ENCODE results near the gene ERBB4. TPM values are rescaled to one million over a fixed set of nuclear protein-coding genes. Genes with fewer than 3 reads are reported as not detected.

ERBB4 gene
- total RNA-seq, 1 donor from 2014 or later = 0.05 TPM

GRCh38 chr2:211390536-211391188, 1147.9 kb downstream of the ERBB4 start:
- ATAC-seq = no peak
- no peak for DNase-seq (ENCODE audit: low spot score)

GRCh38 chr2:211387734-211388133, 1150.9 kb downstream of the ERBB4 start:
- ATAC-seq (no peak), DNase-seq (ENCODE audit: low spot score) (no peak)

- no peak for DNase-seq (ENCODE audit: low spot score)
- no peak for ATAC-seq
These were observed 1158.6 kb downstream of the ERBB4 start for GRCh38 chr2:211380041-211380440.

- DNase-seq (ENCODE audit: low spot score) = no peak
- ATAC-seq = no peak
These were observed 1162.2 kb downstream of the ERBB4 start for GRCh38 chr2:211376410-211376809.

- ATAC-seq = no peak
- no peak for DNase-seq (ENCODE audit: low spot score)
These were observed 1165.4 kb downstream of the ERBB4 start for GRCh38 chr2:211373203-211373602.

GRCh38 chr2:211371465-211371864, 1167.1 kb downstream of the ERBB4 start:
- ATAC-seq (no peak), DNase-seq (ENCODE audit: low spot score) (no peak)

- DNase-seq (ENCODE audit: low spot score) (no peak), ATAC-seq (no peak)
These were observed 1170.1 kb downstream of the ERBB4 start for GRCh38 chr2:211368467-211368866.

- ATAC-seq (no peak), DNase-seq (ENCODE audit: low spot score) (no peak)
These were observed 1170.9 kb downstream of the ERBB4 start for GRCh38 chr2:211367711-211368110.

GRCh38 chr2:211367293-211367692, 1171.3 kb downstream of the ERBB4 start:
- no peak for ATAC-seq
- DNase-seq (ENCODE audit: low spot score) = no peak

GRCh38 chr2:211364911-211365310, 1173.7 kb downstream of the ERBB4 start:
- DNase-seq (ENCODE audit: low spot score) (no peak), ATAC-seq (no peak)

GRCh38 chr2:211361383-211361782, 1177.2 kb downstream of the ERBB4 start:
- ATAC-seq (no peak), DNase-seq (ENCODE audit: low spot score) (no peak)

GRCh38 chr2:211359347-211359746, 1179.3 kb downstream of the ERBB4 start:
- no peak for ATAC-seq

GRCh38 chr2:211358504-211358903, 1180.1 kb downstream of the ERBB4 start:
- ATAC-seq (no peak), DNase-seq (ENCODE audit: low spot score) (no peak)

More at GRCh38 chr2:211359347-211359746, 1179.3 kb downstream of the ERBB4 start:
- DNase-seq (ENCODE audit: low spot score) = no peak

GRCh38 chr2:211354481-211354880, 1184.1 kb downstream of the ERBB4 start:
- ATAC-seq = no peak

GRCh38 chr2:211351987-211352386, 1186.6 kb downstream of the ERBB4 start:
- ATAC-seq (no peak), DNase-seq (ENCODE audit: low spot score) (no peak)

More at GRCh38 chr2:211354481-211354880, 1184.1 kb downstream of the ERBB4 start:
- no peak for DNase-seq (ENCODE audit: low spot score)

GRCh38 chr2:211349031-211349430, 1189.6 kb downstream of the ERBB4 start:
- DNase-seq (ENCODE audit: low spot score) = no peak
- ATAC-seq = no peak

- DNase-seq (ENCODE audit: low spot score) = no peak
- ATAC-seq = no peak
These were observed 1191.3 kb downstream of the ERBB4 start for GRCh38 chr2:211347328-211347727.

- DNase-seq (ENCODE audit: low spot score) = no peak
- no peak for ATAC-seq
These were observed 1194.3 kb downstream of the ERBB4 start for GRCh38 chr2:211344289-211344688.

- no peak for ATAC-seq
- DNase-seq (ENCODE audit: low spot score) = no peak
These were observed 1205.2 kb downstream of the ERBB4 start for GRCh38 chr2:211333377-211333776.

- ATAC-seq = no peak
- DNase-seq (ENCODE audit: low spot score) = no peak
These were observed 1206.9 kb downstream of the ERBB4 start for GRCh38 chr2:211331736-211332135.

- ATAC-seq (no peak), DNase-seq (ENCODE audit: low spot score) (no peak)
These were observed 1208.7 kb downstream of the ERBB4 start for GRCh38 chr2:211329882-211330281.

- ATAC-seq (no peak), DNase-seq (ENCODE audit: low spot score) (no peak)
These were observed 1209.2 kb downstream of the ERBB4 start for GRCh38 chr2:211329421-211329820.

GRCh38 chr2:211328126-211328525, 1210.5 kb downstream of the ERBB4 start:
- ATAC-seq = no peak
- no peak for DNase-seq (ENCODE audit: low spot score)

Data from left lobe of liver (tissue), 2 donors.